H1 (cell line): ENCODE results near the gene NIPAL4. TPM values are rescaled to one million over a fixed set of nuclear protein-coding genes. Genes with fewer than 3 reads are reported as not detected.
A peak's percentile ranks its signal among the peaks of the same experiment; 100 is the strongest.

Source experiments
- CTCF ChIA-PET: fragments of 300-600 bp; sonication (Branson Sonifier 250); formaldehyde crosslinking; loops from one replicate; lab custom pipeline; 2021; ENCODE audit not compliant: partially characterized antibody; lab: Charles Lee
- POLR2A ChIA-PET: fragments of 300-600 bp; sonication (Branson Sonifier 250); formaldehyde crosslinking; loops from one replicate; lab custom pipeline; 2021; ENCODE audit warnings: inconsistent platforms; ENCODE audit not compliant: partially characterized antibody; lab: Charles Lee
- DNase-seq, 2 experiments: peaks; one replicate each; pipeline versions ENCODE4 v3.0.0 to v3.0.0-alpha.2; 2010 to 2022; ENCODE audit warnings: low spot score in 2 of 2, low read depth in 1 of 2, mixed read lengths in 1 of 2
- FAIRE-seq: peaks from 2 replicates; lab custom pipeline; 2011; peaks lifted over from hg19 to GRCh38; lab: Jason Lieb, UNC
- H2AFZ ChIP-seq: 2 replicates; pipeline ENCODE4 v1.8.1; 2012; ENCODE audit warnings: low read length, inconsistent platforms
- H2AK5ac ChIP-seq: 2 replicates; pipeline ENCODE4 v1.6.1; 2013; ENCODE audit warnings: low read depth, low read length
- H2BK120ac ChIP-seq: replicated peaks from 2 replicates; pipeline ENCODE3; 2013; ENCODE audit warnings: low read depth, low read length, inconsistent platforms
- H2BK12ac ChIP-seq: 2 replicates; pipeline ENCODE4 v1.6.1; 2013; ENCODE audit warnings: low read depth, low read length
- H2BK15ac ChIP-seq: 2 replicates; pipeline ENCODE4 v1.6.1; 2013; ENCODE audit warnings: low read length
- H2BK20ac ChIP-seq: 2 replicates; pipeline ENCODE4 v1.6.1; 2013; ENCODE audit warnings: low read length
- H2BK5ac ChIP-seq: 2 replicates; pipeline ENCODE4 v1.6.1; 2013; ENCODE audit warnings: low read depth, low read length
- H3K14ac ChIP-seq: 2 replicates; pipeline ENCODE4 v1.6.1; 2013; ENCODE audit warnings: inconsistent platforms; ENCODE audit not compliant: insufficient read length
- H3K18ac ChIP-seq: 2 replicates; pipeline ENCODE4 v1.6.1; 2013; ENCODE audit warnings: low read length; ENCODE audit errors: extremely low read depth
- H3K23ac ChIP-seq: 2 replicates; pipeline ENCODE4 v1.6.1; 2013; ENCODE audit warnings: inconsistent platforms; ENCODE audit not compliant: insufficient read length
- H3K23me2 ChIP-seq: 2 replicates; pipeline ENCODE4 v1.6.1; 2013; ENCODE audit warnings: low read depth, low read length
- H3K27ac ChIP-seq: 2 replicates; pipeline ENCODE4 v1.6.1; 2011; ENCODE audit warnings: low read depth, low read length, inconsistent platforms
- H3K27me3 ChIP-seq, 4 experiments: replicated peaks in 1 of 4; 1 replicate in 1 of 4; 2 replicates in 3 of 4; pipeline versions ENCODE4 v1.6.1 to v1.8.1; 2011 to 2013; ENCODE audit warnings: low read length in 3 of 4, mild to moderate bottlenecking in 3 of 4, inconsistent platforms in 2 of 4, mixed read lengths in 2 of 4, moderate library complexity in 1 of 4; ENCODE audit not compliant: control insufficient read depth in 3 of 4, insufficient read depth in 3 of 4; ENCODE audit errors: extremely low read depth in 1 of 4
- H3K36me3 ChIP-seq, 4 experiments: 2 replicates each; pipeline versions ENCODE4 v1.6.1 to v1.8.1; 2011 to 2013; ENCODE audit warnings: mild to moderate bottlenecking in 4 of 4, low read length in 3 of 4, moderate library complexity in 2 of 4, control low read depth in 1 of 4, inconsistent platforms in 1 of 4; ENCODE audit not compliant: insufficient read depth in 4 of 4, control insufficient read depth in 2 of 4
- H3K4ac ChIP-seq: replicated peaks from 2 replicates; pipeline ENCODE3; 2013; ENCODE audit warnings: low read length, low read depth, mixed read lengths, inconsistent platforms; ENCODE audit not compliant: insufficient read length
- H3K4me1 ChIP-seq, 4 experiments: replicated peaks in 1 of 4; 1 replicate in 1 of 4; 2 replicates in 3 of 4; pipeline versions ENCODE4 v1.6.1 to v1.8.1; 2011 to 2013; ENCODE audit warnings: low read length in 3 of 4, inconsistent platforms in 2 of 4, mixed read lengths in 1 of 4; ENCODE audit not compliant: insufficient read depth in 4 of 4, control insufficient read depth in 3 of 4
- H3K4me2 ChIP-seq, 2 experiments: 2 replicates each; pipeline versions ENCODE4 v1.6.1 to v1.8.1; 2011 to 2013; ENCODE audit warnings: low read depth in 2 of 2, low read length in 2 of 2, control low read depth in 1 of 2, inconsistent platforms in 1 of 2, mild to moderate bottlenecking in 1 of 2; ENCODE audit not compliant: insufficient read depth in 1 of 2
- H3K4me3 ChIP-seq, 4 experiments: fragments of 200-600, 300-600 bp in 1 of 4; sonication (generic), shearing (Covaris generic), sonication (Bioruptor Twin) in 1 of 4; 2 replicates each; pipeline versions ENCODE4 v1.5.1 to v1.8.1; 2011 to 2016; ENCODE audit warnings: low read length in 4 of 4, low read depth in 3 of 4, control low read depth in 2 of 4, inconsistent platforms in 2 of 4, mild to moderate bottlenecking in 2 of 4, mixed read lengths in 1 of 4, moderate library complexity in 1 of 4; ENCODE audit not compliant: insufficient read depth in 2 of 4; ENCODE audit errors: extremely low read depth in 1 of 4
- H3K56ac ChIP-seq: replicated peaks from 2 replicates; pipeline ENCODE3; 2013; ENCODE audit warnings: low read depth, mild to moderate bottlenecking, mixed read lengths, low read length, inconsistent platforms; ENCODE audit not compliant: insufficient read length
- H3K79me1 ChIP-seq: 2 replicates; pipeline ENCODE4 v1.6.1; 2013; ENCODE audit warnings: low read depth, low read length, control low read depth
- H3K79me2 ChIP-seq, 2 experiments: 2 replicates each; pipeline versions ENCODE4 v1.6.1 to v1.8.1; 2012 to 2013; ENCODE audit warnings: low read length in 2 of 2, mild to moderate bottlenecking in 2 of 2, inconsistent platforms in 1 of 2; ENCODE audit not compliant: insufficient read depth in 2 of 2, control insufficient read depth in 1 of 2
- H3K9ac ChIP-seq, 4 experiments: replicated peaks in 1 of 4; 1 replicate in 1 of 4; 2 replicates in 3 of 4; pipeline versions ENCODE4 v1.6.1 to v1.8.1; 2011 to 2013; ENCODE audit warnings: low read depth in 3 of 4, low read length in 3 of 4, control low read depth in 2 of 4, mild to moderate bottlenecking in 2 of 4, moderate library complexity in 2 of 4, inconsistent platforms in 1 of 4; ENCODE audit errors: extremely low read depth in 1 of 4
- H3K9me3 ChIP-seq, 2 experiments: 2 replicates each; pipeline versions ENCODE4 v1.6.1 to v1.8.1; 2012 to 2013; ENCODE audit warnings: mild to moderate bottlenecking in 2 of 2, moderate library complexity in 2 of 2, control low read depth in 1 of 2, inconsistent platforms in 1 of 2, low read depth in 1 of 2, low read length in 1 of 2, mixed read lengths in 1 of 2; ENCODE audit not compliant: insufficient read depth in 2 of 2
- H4K20me1 ChIP-seq, 2 experiments: replicated peaks in 1 of 2; 2 replicates each; pipeline versions ENCODE3 to v1.8.1; 2011 to 2013; ENCODE audit warnings: inconsistent platforms in 2 of 2, low read length in 2 of 2, mild to moderate bottlenecking in 1 of 2; ENCODE audit not compliant: insufficient read depth in 2 of 2, control insufficient read depth in 1 of 2
- H4K5ac ChIP-seq: 2 replicates; pipeline ENCODE4 v1.6.1; 2013; ENCODE audit warnings: low read length, low read depth, mixed read lengths, inconsistent platforms; ENCODE audit not compliant: insufficient read length
- H4K8ac ChIP-seq: 2 replicates; pipeline ENCODE4 v1.8.0; 2013; ENCODE audit warnings: mild to moderate bottlenecking, moderate library complexity, low read length, inconsistent platforms; ENCODE audit not compliant: insufficient read depth; ENCODE audit errors: extremely low read depth
- H4K91ac ChIP-seq: replicated peaks from 2 replicates; pipeline ENCODE3; 2013; ENCODE audit warnings: low read length, mixed read lengths, inconsistent platforms; ENCODE audit not compliant: insufficient read length
- SUZ12 ChIP-seq: fragments of 200-600 bp; sonication (generic); IDR thresholded peaks from 2 replicates; pipeline ENCODE4 v1.6.1; 2012; ENCODE audit warnings: mild to moderate bottlenecking, inconsistent platforms, low read length, moderate library complexity, mixed read lengths
- TEAD4 ChIP-seq: IDR thresholded peaks from 2 replicates; pipeline ENCODE4 v1.6.1; 2012; ENCODE audit warnings: low read depth, low read length, inconsistent platforms, mixed read lengths
- WGBS, 2 experiments: shearing (Covaris generic) in 1 of 2; methylation state at CpG; one replicate each; pipeline versions ENCODE4 v1.1.6 to v1.1.7; 2013 to 2015; ENCODE audit warnings: low lambda C conversion rate in 2 of 2, mixed read lengths in 2 of 2, inconsistent platforms in 1 of 2, low coverage in 1 of 2, missing lambda C conversion rate in 1 of 2; ENCODE audit not compliant: insufficient replicate concordance in 2 of 2, insufficient coverage in 1 of 2, insufficient read length in 1 of 2; ENCODE audit errors: extremely low coverage in 1 of 2, missing lambda C conversion rate in 1 of 2; 5-methylcytosine and 5-hydroxymethylcytosine counted together
- polyA plus RNA-seq, 7 experiments: library from polyadenylated mRNA; depleted of rRNA in 3 of 7; stranded (reverse) in 5 of 7; unstranded in 2 of 7; fragments of >200 nt in 5 of 7; fragments of 200-250 nt in 2 of 7; gene quantifications; 1 replicate in 5 of 7; 2 replicates in 1 of 7; 4 replicates in 1 of 7; pipeline versions ENCODE4 v1.2.1 to v1.2.3, GENCODE V29; 2011 to 2013; ENCODE audit warnings: missing spikeins in 2 of 7, mixed read lengths in 2 of 7
- total RNA-seq: library from RNA; stranded (reverse); fragmentation: NEBNext Ultra II Directional; extraction: Animal tissue kit (Norgen Biotek cat#: 25700); gene quantifications from 2 replicates; pipeline ENCODE4 v1.2.1, GENCODE V29; 2021

NIPAL4 gene
- total and polyA plus RNA-seq, 2 of the 8 experiments (the other 6 are each of a cell fraction or from before 2014, with no cell fraction given), result 0.09 to 0.20 TPM

DNA sequence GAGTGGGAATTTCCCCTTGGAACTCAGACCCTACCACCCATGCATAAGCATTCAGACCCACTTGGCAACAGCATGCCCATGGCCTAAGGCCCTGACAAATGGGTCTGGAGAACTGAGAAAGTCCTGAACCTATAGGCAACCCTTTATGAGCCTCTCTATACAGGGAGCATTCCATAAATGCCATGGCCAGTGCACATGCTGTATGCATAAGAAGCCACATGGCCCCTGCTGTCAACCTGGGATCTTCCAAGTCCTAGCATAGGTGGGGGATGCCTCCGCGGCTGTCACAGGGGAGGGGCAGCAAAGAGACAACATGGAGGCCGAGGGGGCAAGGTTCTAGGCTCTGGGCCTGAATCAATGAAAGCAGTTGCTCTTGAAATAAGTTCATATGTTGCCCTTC, 8.2 kb upstream of the NIPAL4 start:
- Histone ChIP-seq H4K91ac (no peak overlapping the region), H3K4me1 (no peaks in the 10 kb centered on the region), H3K4ac (no peak overlapping the region), H2AFZ (no peak overlapping the region), H2BK120ac (no peak overlapping the region), H3K4me2 (no peak overlapping the region), H2BK12ac (no peak overlapping the region), H3K27ac (no peak overlapping the region), H4K8ac (no peak overlapping the region), H4K20me1 (no peaks in the 10 kb centered on the region), H3K9me3 (no peaks in the 10 kb centered on the region), H3K27me3 (no peaks in the 10 kb centered on the region), H3K36me3 (no peaks in the 10 kb centered on the region), H3K4me3 (no peak overlapping the region), H3K23ac (no peak overlapping the region), H3K56ac (no peak overlapping the region), H3K79me1 (no peaks in the 10 kb centered on the region), H3K23me2 (no peaks in the 10 kb centered on the region), H4K5ac (no peak overlapping the region), H2BK5ac (no peak overlapping the region), H2BK15ac (no peak overlapping the region), H3K14ac (no peak overlapping the region), H2BK20ac (no peak overlapping the region), H3K18ac (no peak overlapping the region), H3K79me2 (no peaks in the 10 kb centered on the region), H2AK5ac (no peak overlapping the region), H3K9ac (no peak overlapping the region)
- FAIRE-seq (no peak), DNase-seq (peak in 1 of 2 experiments; percentile 27)
- WGBS, 2 experiments, result 92% methylated on average over 3 of the region's 3 CpGs; no CpG with 5 or more reads in 1 of the 2 experiments
- POLR2A ChIA-PET, result no interaction called here
- TF ChIP-seq SUZ12, result no peak
- peak; percentile 30; the same call in 1 of the 2 replicates for TF ChIP-seq TEAD4
- CTCF ChIA-PET, result interaction anchor here (10.3 kb wide), 1 partner anchor 19 kb away, joined by 66 read pairs; no protein-coding TSS in a partner anchor
